ENCODE data around the gene GRK2.

The GRK2 gene

DNA sequence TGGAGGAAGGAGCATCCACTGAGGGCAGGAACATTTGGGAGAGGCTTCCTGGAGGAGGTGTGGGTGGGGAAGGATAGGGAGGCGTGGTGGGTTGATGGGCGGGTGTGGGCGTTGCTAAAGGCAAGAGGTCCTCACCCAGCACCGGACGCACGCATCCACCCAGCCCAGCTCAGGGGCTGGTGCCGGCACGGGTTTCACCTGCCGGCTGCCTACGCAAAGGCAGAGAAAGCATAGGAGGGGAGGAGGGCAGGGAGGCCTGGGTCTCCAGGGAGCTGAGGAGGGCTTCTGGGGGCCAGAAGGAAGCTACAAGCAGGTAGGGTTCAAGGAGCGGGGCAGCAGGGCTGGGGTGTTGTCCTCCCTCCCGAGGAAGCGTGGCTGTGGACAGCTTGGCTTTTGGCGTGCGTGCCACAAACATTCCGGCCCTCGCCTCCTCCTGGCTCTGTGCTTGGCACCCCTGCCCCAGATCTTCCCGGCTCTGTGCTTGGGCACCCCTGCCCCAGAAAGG lies 44.8 kb downstream of the GRK2 start:
- TF ChIP-seq CTCF (IDR thresholded peaks at IDR 0.05), result no peak
- Mint-ChIP-seq H3K27ac (no peak overlapping the region), H3K27me3 (ENCODE audit: low read depth, poor library complexity) (peaks cover 9% of the 10 kb centered on the region), H3K36me3 (ENCODE audit: low read depth) (no peaks in the 10 kb centered on the region), H3K4me3 (no peak overlapping the region), H3K4me1 (peaks cover 9% of the 10 kb centered on the region), H3K9me3 (no peaks in the 10 kb centered on the region)
- no peak for DNase-seq

- Mint-ChIP-seq H3K9me3 (no peaks in the 10 kb centered on the region), H3K36me3 (ENCODE audit: low read depth) (no peaks in the 10 kb centered on the region), H3K4me3 (no peak overlapping the region), H3K4me1 (peaks cover 9% of the 10 kb centered on the region), H3K27ac (no peak overlapping the region), H3K27me3 (ENCODE audit: low read depth, poor library complexity) (peaks cover 9% of the 10 kb centered on the region)
- no peak for TF ChIP-seq CTCF (IDR thresholded peaks at IDR 0.05)
- DNase-seq, result no peak
Measured at GRCh38 chr11:67311556-67312082, 45.3 kb downstream of the GRK2 start.

DNA sequence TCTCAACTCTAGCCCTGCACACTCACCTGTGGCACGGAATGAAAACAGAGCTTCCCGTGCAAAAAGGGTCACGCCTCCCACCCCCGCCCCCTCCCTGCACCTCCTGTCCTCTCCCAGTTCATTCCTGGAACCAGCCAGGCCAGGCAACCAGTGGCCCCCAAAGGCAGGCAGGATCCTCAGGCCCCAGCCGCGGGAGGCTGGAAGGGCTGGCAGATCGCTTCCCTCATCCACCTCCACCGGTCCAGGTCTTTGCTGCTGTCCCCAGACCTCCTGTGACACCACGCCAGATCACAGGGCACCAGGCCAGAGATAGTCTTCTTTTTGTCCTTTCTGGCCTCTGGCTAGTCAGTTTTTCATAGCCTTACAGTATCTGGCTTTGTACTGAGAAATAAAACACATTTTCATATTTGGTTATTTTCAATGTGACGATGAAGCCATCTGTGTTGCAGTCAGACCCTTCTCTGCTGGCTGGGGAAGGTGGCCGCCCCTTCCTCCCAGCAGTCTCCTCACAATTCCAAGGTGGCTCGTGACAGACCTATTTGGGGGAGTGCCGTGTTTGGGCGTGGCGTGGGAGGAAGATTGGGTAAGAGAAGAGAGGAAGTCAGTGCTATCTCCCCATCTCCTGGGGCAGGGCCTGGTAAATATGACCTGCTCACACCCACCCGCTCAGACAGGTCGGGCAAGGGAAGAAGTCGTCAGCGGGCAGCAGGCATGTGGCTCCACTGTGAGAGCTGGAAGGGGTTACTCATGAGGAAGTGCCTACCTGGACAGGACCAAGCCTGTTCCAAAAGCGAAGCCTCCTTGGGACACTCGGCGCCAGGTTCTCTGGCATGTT lies 46.1 kb downstream of the GRK2 start:
- TF ChIP-seq CTCF (IDR thresholded peaks at IDR 0.05), result no peak
- no peak for DNase-seq
- Mint-ChIP-seq H3K4me3 (no peak overlapping the region), H3K36me3 (ENCODE audit: low read depth) (no peaks in the 10 kb centered on the region), H3K9me3 (no peaks in the 10 kb centered on the region), H3K27ac (peak overlapping the region; percentile 9), H3K27me3 (ENCODE audit: low read depth, poor library complexity) (peaks cover 8% of the 10 kb centered on the region), H3K4me1 (peaks cover 9% of the 10 kb centered on the region)

DNA sequence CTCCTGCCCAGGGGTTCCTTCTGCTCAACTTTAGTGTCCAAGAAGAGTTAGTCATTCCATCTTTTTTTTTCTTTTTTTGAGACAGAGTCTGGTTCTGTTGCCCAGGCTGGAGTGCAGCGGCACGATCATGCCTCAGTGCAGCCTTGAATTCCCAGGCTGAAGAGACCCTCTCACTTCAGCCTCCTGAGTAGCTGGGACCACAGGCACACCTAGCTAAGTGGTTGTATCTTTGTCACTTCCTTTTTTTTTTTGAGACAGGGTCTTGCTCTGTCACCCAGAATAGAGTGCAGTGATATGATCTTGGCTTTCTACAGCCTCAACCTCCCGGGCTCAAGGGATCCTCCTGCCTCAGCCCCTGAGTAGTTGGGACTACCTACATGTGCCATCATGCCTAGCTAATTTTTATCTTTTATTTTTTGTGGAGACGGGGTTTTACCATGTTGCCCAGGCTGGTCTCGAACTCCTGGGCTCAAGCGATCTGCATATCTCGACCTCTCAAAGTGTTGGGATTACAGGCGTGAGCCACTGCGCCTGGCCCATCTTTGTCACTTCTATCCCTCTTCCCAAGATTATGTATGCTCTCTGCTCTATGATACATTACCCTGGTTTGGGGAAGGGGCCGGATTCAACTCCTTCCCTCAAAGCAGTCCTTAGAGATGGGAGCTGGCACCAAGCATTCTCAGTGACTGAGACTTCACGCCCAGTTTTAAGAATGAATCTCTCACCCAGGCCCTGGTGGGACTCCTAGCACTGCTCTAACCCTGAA lies 47.0 kb downstream of the GRK2 start:
- no peaks in the 10 kb centered on the region for H3K9me3 Mint-ChIP-seq
- peaks cover 15% of the 10 kb centered on the region for H3K4me1 Mint-ChIP-seq
- H3K27me3 Mint-ChIP-seq (ENCODE audit: low read depth, poor library complexity), result peaks cover 11% of the 10 kb centered on the region
- no peak overlapping the region for H3K4me3 Mint-ChIP-seq
- H3K36me3 Mint-ChIP-seq (ENCODE audit: low read depth), result no peaks in the 10 kb centered on the region
- no peak for TF ChIP-seq CTCF (IDR thresholded peaks at IDR 0.05)
- DNase-seq, result no peak
- peak overlapping the region; percentile 66 for H3K27ac Mint-ChIP-seq

- peaks cover 21% of the 10 kb centered on the region for H3K4me1 Mint-ChIP-seq
- TF ChIP-seq CTCF (IDR thresholded peaks at IDR 0.05), result no peak
- no peak overlapping the region for H3K27ac Mint-ChIP-seq
- DNase-seq, result no peak
- peaks cover 20% of the 10 kb centered on the region for H3K27me3 Mint-ChIP-seq (ENCODE audit: low read depth, poor library complexity)
- no peaks in the 10 kb centered on the region for H3K36me3 Mint-ChIP-seq (ENCODE audit: low read depth)
- H3K4me3 Mint-ChIP-seq, result no peak overlapping the region
- H3K9me3 Mint-ChIP-seq, result no peaks in the 10 kb centered on the region
Measured at GRCh38 chr11:67314218-67314617, 47.9 kb downstream of the GRK2 start.
